ENCODE data around the gene SPACA1.
"Not testable (repeated sequence)": the region's sequence is repeated elsewhere in the genome, so short reads cannot be mapped to it uniquely, and the experiment has no call there.

SPACA1 gene, protein sequence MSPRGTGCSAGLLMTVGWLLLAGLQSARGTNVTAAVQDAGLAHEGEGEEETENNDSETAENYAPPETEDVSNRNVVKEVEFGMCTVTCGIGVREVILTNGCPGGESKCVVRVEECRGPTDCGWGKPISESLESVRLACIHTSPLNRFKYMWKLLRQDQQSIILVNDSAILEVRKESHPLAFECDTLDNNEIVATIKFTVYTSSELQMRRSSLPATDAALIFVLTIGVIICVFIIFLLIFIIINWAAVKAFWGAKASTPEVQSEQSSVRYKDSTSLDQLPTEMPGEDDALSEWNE

GRCh38 chr6:88047510-88048150 is at the start of gene SPACA1:
SPACA1 (plus strand) TSS chr6:88047841; CDS start chr6:88047906, 65 bp downstream.
- no peaks in the 10 kb centered on the region for H3K4me1 ChIP-seq
- H3K9me3 ChIP-seq = peaks cover 0 to 2% (median 0%) of the 10 kb centered on the region in 3 donors
- H3K36me3 ChIP-seq = no peaks in the 10 kb centered on the region
- H3K27me3 ChIP-seq = no peaks in the 10 kb centered on the region
- H3K4me3 ChIP-seq = no peak within 1 kb of the TSS
- intact Hi-C loops (cut with DNase I; ENCODE audit: low total_unique reads) = no loop called here
- TF ChIP-seq, protein P1, sequence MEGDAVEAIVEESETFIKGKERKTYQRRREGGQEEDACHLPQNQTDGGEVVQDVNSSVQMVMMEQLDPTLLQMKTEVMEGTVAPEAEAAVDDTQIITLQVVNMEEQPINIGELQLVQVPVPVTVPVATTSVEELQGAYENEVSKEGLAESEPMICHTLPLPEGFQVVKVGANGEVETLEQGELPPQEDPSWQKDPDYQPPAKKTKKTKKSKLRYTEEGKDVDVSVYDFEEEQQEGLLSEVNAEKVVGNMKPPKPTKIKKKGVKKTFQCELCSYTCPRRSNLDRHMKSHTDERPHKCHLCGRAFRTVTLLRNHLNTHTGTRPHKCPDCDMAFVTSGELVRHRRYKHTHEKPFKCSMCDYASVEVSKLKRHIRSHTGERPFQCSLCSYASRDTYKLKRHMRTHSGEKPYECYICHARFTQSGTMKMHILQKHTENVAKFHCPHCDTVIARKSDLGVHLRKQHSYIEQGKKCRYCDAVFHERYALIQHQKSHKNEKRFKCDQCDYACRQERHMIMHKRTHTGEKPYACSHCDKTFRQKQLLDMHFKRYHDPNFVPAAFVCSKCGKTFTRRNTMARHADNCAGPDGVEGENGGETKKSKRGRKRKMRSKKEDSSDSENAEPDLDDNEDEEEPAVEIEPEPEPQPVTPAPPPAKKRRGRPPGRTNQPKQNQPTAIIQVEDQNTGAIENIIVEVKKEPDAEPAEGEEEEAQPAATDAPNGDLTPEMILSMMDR (IDR thresholded peaks at IDR 0.05) = no peak
- DNase-seq = no peak
- no peak within 1 kb of the TSS for H3K27ac ChIP-seq

- Histone ChIP-seq H3K4me1 (no peaks in the 10 kb centered on the region), H3K36me3 (no peaks in the 10 kb centered on the region), H3K27me3 (no peaks in the 10 kb centered on the region), H3K4me3 (no peak overlapping the region), H3K9me3 (no peaks in the 10 kb centered on the region), H3K27ac (no peak overlapping the region)
- DNase-seq = no peak
- TF ChIP-seq, protein P1 (IDR thresholded peaks at IDR 0.05) = no peak
- intact Hi-C loops (cut with DNase I; ENCODE audit: low total_unique reads) = no loop called here
Measured at GRCh38 chr6:88000713-88001112, 46.9 kb upstream of the SPACA1 start.

DNA sequence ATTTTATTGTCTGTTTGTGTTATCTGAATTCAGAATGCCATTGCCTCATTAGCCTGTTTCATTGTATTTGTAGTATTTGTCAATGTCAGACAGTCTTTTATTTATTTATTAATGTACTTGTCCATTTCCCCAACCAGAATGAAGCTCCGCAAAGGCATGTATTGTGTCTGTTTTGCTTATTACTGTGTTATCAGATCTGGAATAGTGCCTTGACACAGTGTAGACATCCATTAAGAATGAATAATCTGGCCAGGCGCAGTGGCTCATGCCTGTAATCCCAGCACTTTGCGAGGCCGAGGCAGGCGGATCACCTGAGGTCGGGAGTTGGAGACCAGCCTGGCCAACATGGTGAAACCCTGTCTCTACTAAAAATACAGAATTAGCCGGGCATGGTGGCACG is 46.4 kb upstream of the SPACA1 start:
- H3K4me3 ChIP-seq; DNase-seq; H3K27me3 ChIP-seq; intact Hi-C loops (cut with DNase I; ENCODE audit: low total_unique reads); H3K36me3 ChIP-seq; H3K4me1 ChIP-seq; H3K9me3 ChIP-seq; H3K27ac ChIP-seq: not testable (repeated sequence)

DNA sequence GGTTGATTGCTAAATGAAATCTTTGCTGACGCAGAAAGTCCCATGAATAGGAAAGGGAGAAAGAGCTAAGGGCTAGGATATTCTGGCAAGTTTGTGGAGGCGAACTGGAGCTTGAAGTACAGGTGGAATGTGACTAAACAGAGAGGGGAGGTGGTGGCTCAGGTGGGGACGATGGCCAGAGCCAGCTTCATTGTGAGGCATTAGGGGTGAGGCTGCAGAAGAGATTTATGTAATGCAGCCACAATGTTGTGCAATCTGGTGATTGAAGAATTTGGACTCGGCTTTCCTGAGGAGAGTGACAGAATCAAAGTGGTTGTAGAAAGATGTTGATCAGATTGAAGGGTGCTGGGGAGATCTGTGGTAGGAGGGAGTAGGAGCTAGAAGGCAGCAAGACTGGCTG is 42.9 kb upstream of the SPACA1 start:
- TF ChIP-seq, protein P1 (IDR thresholded peaks at IDR 0.05) = no peak
- H3K27ac ChIP-seq = no peak overlapping the region
- intact Hi-C loops (cut with DNase I; ENCODE audit: low total_unique reads) = no loop called here
- H3K36me3 ChIP-seq = no peaks in the 10 kb centered on the region
- no peaks in the 10 kb centered on the region for H3K4me1 ChIP-seq
- H3K4me3 ChIP-seq = no peak overlapping the region
- no peak for DNase-seq
- no peaks in the 10 kb centered on the region for H3K9me3 ChIP-seq
- H3K27me3 ChIP-seq = no peaks in the 10 kb centered on the region

- Histone ChIP-seq H3K4me3 (no peak overlapping the region), H3K36me3 (no peaks in the 10 kb centered on the region), H3K4me1 (no peaks in the 10 kb centered on the region), H3K27ac (no peak overlapping the region), H3K27me3 (no peaks in the 10 kb centered on the region), H3K9me3 (no peaks in the 10 kb centered on the region)
- DNase-seq = no peak
- TF ChIP-seq, protein P1 (IDR thresholded peaks at IDR 0.05) = no peak
- intact Hi-C loops (cut with DNase I; ENCODE audit: low total_unique reads) = no loop called here
Measured at GRCh38 chr6:88006557-88006956, 41.1 kb upstream of the SPACA1 start.

DNA sequence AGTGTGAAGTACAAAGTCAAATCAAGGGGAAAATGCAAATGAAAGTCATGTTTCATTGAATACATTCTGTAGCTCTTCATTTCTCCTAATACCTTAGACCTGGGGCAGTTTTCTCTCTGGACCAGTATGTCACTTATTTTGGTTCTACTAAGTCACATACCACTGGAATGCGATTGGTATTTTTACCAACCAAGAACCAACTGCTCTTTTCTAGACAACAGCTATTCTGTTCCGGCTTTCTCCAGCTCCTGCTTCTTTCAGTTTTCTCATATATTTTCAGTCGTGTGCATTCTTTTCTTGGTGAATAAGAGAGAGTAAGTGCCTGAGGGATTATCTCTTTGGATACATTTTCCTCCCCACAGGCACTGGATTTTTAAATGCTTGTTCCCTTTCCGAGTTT is 39.2 kb upstream of the SPACA1 start:
- TF ChIP-seq, protein P1 (IDR thresholded peaks at IDR 0.05) = no peak
- Histone ChIP-seq H3K27me3 (no peaks in the 10 kb centered on the region), H3K9me3 (no peaks in the 10 kb centered on the region), H3K36me3 (no peaks in the 10 kb centered on the region), H3K4me3 (no peak overlapping the region), H3K27ac (no peak overlapping the region), H3K4me1 (no peaks in the 10 kb centered on the region)
- intact Hi-C loops (cut with DNase I; ENCODE audit: low total_unique reads) = no loop called here
- DNase-seq = no peak

Measured in tibial artery (tissue), 4 donors.